GM15510 (cell line): ENCODE results near the gene ACTRT2.

Source experiments
- POLR2A ChIP-seq: IDR thresholded peaks from 3 replicates; pipeline ENCODE4 v1.6.1; 2011; ENCODE audit warnings: borderline replicate concordance; ENCODE audit not compliant: insufficient read length; ENCODE audit errors: extremely low read depth

The ACTRT2 gene

DNA sequence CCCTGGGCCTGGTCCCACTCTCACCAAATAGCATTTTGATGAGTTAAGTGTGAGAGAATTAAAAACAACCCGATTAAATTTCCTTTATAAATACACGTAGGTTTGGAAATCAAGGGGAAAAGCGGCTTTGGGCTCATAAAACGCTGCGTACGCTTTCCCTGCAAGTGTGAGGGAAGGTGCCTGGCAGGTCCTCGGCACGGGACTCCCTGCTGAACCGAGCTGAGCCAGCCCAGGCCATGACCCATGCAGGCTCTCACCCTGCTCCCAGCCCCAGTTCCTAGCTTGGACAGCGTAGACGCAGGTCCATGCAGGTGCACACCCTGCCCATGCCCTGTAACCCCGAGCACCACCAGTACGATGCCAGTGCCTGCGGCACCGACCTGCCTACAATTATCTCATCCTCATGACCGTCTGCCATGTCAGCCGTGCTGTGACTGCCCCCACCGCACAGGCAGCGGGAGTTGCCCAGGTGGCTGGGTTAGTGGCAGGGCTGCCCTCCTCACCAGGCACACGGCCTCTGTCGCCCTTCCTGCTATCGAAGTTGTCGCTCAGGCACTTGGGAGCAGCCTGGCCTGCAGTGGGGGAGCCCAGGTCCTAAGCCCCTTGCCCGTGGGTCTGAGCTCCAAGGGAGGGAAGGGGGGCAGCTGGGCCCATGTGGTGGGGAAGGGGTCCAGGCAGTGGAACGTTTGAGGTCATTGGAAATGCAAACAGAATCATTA, 41.0 kb upstream of the ACTRT2 start:
- no peak for TF ChIP-seq POLR2A

GRCh38 chr1:2980849-2981248, 40.4 kb upstream of the ACTRT2 start:
- TF ChIP-seq POLR2A: no peak

DNA sequence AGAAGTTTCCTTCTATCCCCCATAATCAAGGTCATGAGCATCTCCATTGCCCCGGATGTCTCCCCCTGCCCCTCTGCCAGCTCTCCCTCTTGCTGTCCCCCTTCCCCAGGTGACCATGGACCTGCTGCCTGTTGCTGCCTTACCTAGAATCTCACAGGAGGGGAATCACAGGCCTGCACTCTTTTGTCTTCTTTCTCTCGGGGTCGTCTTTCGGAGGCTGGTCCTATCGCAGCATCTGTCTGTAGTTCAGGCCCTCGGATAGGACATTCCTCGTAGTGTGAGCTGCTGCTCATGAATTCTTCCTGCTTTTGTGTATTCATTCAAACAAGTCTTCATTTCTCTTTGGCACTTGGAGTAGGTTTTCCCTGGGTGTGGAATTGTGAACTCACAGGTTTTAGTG, 39.9 kb upstream of the ACTRT2 start:
- no peak for TF ChIP-seq POLR2A

DNA sequence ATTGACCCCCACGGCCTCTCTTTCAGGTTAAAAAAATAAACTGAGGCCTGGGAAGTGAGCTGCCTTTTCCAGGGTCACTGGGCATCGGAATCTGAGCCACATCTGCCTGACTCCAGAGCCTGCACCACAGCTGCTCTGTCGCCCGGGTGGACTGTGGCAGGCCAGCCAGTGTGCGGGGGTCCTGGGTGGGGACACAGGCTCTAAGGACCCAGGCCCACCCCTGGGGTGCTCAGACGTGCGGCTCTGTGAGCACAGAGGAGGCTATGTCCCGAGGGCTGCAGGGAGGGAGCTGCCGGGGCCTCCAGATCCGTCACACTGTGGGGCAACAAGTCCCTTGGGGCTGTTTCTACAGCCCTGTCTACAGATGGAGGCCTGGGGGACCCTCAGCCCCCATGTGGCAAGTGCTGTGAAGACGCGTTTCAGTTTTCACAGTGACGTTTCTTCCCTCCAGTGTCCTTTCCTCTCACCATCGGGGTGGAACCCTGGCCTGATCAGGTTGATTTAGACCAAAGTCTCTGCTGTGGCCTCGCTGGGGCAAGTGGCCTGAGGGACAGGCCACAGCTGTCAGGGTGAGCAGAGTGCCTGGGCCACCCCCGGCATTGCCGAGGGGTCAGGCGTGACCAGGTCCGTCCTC, 39.2 kb upstream of the ACTRT2 start:
- no peak for TF ChIP-seq POLR2A

- TF ChIP-seq POLR2A: no peak
These were observed 38.5 kb upstream of the ACTRT2 start for GRCh38 chr1:2982615-2983318.

- no peak for TF ChIP-seq POLR2A
These were observed 38.0 kb upstream of the ACTRT2 start for GRCh38 chr1:2983319-2983705.

GRCh38 chr1:2983706-2984398, 37.4 kb upstream of the ACTRT2 start:
- TF ChIP-seq POLR2A: no peak

DNA sequence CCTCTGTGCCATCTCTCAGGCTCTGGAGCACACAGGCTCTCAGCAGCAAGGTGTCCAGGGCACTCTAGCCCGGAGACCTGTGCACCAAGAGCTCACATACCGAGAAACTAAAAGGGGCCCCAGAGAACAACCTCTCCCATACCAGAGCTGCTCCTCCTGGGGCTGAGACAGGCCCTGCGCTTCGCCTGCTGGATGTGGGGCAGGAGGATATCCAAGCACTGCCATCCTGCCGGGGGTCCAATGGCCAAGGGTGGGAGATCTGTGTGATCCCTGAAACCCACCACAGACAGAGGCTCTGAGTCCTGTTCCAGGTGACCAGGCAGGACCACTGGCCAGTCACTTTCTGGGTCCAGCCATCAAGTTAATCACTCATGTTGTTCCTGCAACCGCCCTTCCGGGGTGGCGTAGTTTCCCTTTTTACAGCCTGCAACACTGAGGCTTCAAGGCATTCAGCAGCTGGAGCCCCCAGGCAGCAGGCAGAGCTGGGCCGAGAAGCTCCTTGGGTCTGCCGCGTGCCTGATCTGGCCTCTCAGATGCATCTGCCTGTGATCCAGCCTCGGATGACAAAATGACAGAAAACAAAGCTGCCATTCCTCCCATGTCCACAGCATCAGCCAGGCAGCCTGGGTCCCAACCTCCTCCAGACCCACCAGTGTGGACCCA, 36.7 kb upstream of the ACTRT2 start:
- TF ChIP-seq POLR2A: no peak

DNA sequence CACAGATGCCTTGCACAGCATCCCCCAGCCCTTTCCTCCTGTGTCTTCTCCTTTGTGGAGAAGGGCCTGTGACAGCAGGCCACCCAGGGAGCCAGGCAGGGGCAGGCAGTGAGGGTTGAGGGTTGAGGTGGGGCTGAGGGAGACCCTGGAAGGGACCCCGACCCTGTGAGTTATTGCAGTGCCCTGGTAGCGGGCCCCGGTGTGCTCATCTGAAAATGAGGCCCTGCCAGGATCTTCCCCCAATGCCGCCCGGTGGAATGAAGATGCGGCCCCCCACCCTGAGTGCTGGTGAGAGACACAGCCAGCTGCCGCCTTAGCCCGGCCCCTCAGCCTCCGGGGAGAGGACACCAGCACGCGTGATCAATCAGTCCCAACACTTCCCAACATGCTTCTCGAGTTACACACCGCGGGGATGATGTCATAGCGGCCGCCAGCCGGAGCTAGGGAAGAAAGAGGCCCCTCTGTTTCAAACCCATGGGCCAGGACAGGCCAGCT, 36.2 kb upstream of the ACTRT2 start:
- TF ChIP-seq POLR2A: no peak

DNA sequence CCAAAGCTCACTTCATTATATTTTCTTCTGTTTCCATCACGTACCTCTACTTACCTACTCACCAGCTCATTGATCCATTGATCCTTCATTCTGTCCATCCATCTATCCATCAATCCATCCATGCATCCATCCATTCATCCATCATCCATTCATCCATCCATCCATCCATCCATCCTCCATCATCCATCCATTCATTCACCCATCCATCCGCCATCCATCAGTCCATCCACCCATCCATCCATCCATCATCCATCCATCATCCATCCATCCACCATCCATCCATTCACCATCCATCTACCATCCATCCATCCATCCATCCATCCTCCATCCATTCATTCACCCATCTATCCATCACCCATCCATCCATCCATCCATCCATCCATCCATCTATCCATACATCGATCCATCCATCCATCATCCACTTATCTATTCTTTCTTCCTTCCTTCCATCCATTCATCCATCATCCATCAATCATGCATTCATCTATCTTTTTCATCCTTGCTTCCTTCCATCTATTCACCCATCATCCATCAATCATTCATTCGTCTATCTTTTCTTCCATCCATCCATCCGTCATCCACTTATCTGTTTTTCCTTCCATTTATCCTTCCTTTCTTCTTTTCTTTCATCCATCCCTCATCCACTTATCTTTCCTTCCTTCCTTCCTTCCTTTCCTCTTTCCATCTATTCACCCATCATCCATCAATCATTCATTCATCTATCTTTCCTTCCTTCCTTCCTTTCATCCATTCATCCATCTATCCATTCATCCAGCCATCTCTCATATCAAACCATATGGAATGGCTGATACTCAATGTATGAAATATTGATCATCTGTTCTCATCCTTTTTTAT, 35.3 kb upstream of the ACTRT2 start:
- TF ChIP-seq POLR2A: no peak

- no peak for TF ChIP-seq POLR2A
These were observed 34.5 kb upstream of the ACTRT2 start for GRCh38 chr1:2986549-2987305.

- TF ChIP-seq POLR2A: no peak
These were observed 33.5 kb upstream of the ACTRT2 start for GRCh38 chr1:2987773-2988172.

- TF ChIP-seq POLR2A: no peak
These were observed 33.0 kb upstream of the ACTRT2 start for GRCh38 chr1:2988256-2988655.

DNA sequence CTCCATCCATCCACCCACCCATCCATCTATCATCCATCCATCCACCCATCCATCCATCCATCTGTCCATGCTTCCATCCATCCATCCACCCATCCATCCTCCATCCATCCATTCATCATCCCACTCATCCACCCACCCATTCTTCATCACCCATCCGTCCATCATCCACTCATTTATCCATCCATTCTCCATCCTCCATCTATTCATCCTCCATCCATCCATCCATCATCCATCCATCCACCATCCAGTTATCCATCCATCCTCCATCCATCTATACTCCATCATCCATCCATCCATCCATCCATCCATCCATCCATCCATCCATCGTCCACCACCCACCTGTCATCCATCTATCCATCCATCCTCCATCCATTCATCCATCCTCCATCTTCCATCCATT, 32.1 kb upstream of the ACTRT2 start:
- TF ChIP-seq POLR2A: no peak

- TF ChIP-seq POLR2A: no peak
These were observed 31.3 kb upstream of the ACTRT2 start for GRCh38 chr1:2989976-2990375.
